DOHH2 (cell line): ENCODE results near the gene ZMAT5.

Experiments
- CTCF ChIP-seq: fragments of 200-600 bp; sonication (generic); IDR thresholded peaks from one replicate; pipeline ENCODE4 v1.5.1; 2014; ENCODE audit warnings: antibody characterized with exemption, mild to moderate bottlenecking, low read depth, low read length; ENCODE audit not compliant: poor library complexity, severe bottlenecking
- EZH2phosphoT487 ChIP-seq: fragments of 200-600 bp; sonication (generic); IDR thresholded peaks from 2 replicates; pipeline ENCODE4 v1.6.1; 2017; ENCODE audit warnings: borderline replicate concordance, mild to moderate bottlenecking, antibody characterized with exemption, low read length, moderate library complexity, mixed read lengths

DNA sequence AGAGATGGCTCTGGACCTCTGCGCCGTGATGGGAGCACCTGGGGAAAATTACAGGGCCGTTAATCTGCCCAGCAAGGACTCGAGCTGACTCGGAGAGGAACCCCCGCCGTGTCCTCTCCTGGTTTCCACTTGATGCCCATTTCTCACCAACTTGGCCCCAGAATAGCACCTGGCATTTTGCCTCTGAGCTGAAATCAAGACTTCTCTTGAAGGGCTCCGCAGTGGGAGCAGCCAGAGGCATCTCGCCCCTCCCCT lies 66.0 kb downstream of the ZMAT5 start:
- TF ChIP-seq EZH2phosphoT487 (no peak), CTCF (no peak)
